ENCODE results near the gene GOLGA1. TPM values are rescaled to one million over a fixed set of nuclear protein-coding genes. Genes with fewer than 3 reads are reported as not detected.
A peak's percentile ranks its signal among the peaks of the same experiment; 100 is the strongest.

Gene GOLGA1
- total and polyA plus RNA-seq, 2 of the 13 experiments (the other 11 are each of a cell fraction or from before 2014, with no cell fraction given), result 12.7 to 15.9 TPM

DNA sequence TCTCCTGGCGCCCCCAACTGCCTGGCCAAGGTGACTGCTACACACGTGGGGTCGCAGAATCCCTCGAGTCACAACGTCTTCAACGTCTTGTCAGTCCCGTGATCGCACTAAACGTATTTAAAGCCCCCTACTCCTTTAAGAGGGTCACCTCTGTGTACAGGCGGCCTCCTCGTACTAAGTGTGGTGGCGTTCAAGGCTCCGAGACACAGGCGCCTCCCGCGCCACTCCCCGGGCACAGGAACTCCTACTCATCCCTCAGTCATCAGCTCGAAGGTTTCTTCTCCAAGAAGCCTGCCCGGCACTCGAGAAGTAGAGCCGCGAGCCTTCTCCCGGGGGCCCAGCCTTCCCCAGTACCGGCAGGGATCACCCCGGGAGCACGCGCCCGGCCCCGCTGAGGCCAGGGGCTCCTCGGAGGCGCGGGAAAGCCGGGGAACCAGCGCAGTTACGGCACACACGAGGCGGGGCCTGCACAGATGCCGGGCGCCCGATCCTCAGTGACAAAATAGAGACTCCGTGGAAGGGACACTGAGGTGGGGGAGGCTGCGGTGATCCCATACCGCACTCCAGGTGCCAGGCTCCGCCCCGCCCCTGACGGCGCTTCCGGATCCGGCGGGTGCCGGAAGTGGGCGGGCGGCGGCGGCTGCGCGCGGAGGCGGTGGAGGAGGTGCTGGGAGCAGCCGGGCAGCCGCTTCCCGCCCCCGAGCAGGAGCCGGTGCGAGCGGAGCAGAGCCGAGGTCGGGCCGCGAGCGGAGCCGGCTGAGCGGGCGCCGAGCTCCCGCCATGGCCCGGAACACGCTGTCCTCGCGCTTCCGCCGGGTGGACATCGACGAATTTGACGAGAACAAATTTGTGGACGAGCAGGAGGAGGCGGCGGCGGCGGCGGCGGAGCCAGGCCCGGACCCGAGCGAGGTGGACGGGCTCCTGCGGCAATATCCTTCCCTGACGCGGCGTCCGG is 72.1 kb downstream of the GOLGA1 start:
- Histone ChIP-seq H3K4me1 (ENCODE audit: insufficient read depth, low read length) (peaks cover 44% of the 10 kb centered on the region), H3K9me3 (ENCODE audit: low read length) (no peaks in the 10 kb centered on the region), H3K4me2 (ENCODE audit: low read depth, low read length) (peak overlapping the region; percentile 94), H3K27me3 (ENCODE audit: control insufficient read depth in 1 of 2, insufficient read depth in 2 of 2, low read length in 2 of 2) (no peaks in the 10 kb centered on the region; a peak in 1 of 5 replicates), H3K79me2 (ENCODE audit: insufficient read depth, low read length) (peaks cover 58% of the 10 kb centered on the region), H3K27ac (ENCODE audit: extremely low read length, insufficient read depth, low read length) (peak overlapping the region; percentile 90), H3K4me3 (replicated peaks in 1 of 3; ENCODE audit: insufficient read depth in 1 of 3, low read depth in 2 of 3, low read length in 3 of 3) (peak overlapping the region; percentile 81 to 98 (median 94)), H4K20me1 (ENCODE audit: insufficient read depth, low read length) (no peaks in the 10 kb centered on the region; the same call in 1 of the 2 replicates), H2AFZ (ENCODE audit: low read length) (no peak overlapping the region), H3K36me3 (replicated peaks in 1 of 2; ENCODE audit: control insufficient read depth in 1 of 2, insufficient read depth in 2 of 2, low read length in 2 of 2) (peaks cover 6 to 21% of the 10 kb centered on the region in 2 experiments), H3K9ac (ENCODE audit: insufficient read depth, low read depth, low read length) (peak overlapping the region; percentile 98)
- intact Hi-C loops (cut with micrococcal nuclease; ENCODE audit: unreplicated experiment) (loop anchor here (2.0 to 10.0 kb wide), 2 partner anchors 72 to 276 kb away; partner anchors contain the start of genes GOLGA1 and SCAI), in situ Hi-C loops (cut with HindIII; ENCODE audit: extremely low pct_ligation_motif_present, low pct_unique_long_range_greater_than_20kb) (no loop called here)
- BruUV-seq (replicated peaks), result TSS peak; percentile 93
- peak; percentile 46 for FAIRE-seq
- ChIA-PET POLR2A (no interaction called here), CTCF (ENCODE audit: low intra/inter-chr PET ratio, low total read pairs) (no interaction called here)
- 0% methylated on average over 9 of the region's 101 CpGs for WGBS (ENCODE audit: low lambda C conversion rate)
- peak; percentile 91 for ATAC-seq
- peak; percentile 71 for DNase-seq (ENCODE audit: low spot score)
- TF ChIP-seq SALL2 (CRISPR knock-in tag; IDR thresholded peaks at IDR 0.05) (peak; percentile 49; the same call in 1 of the 2 replicates), ATF1 (CRISPR knock-in tag; IDR thresholded peaks at IDR 0.05) (no peak), PAF1 (CRISPR knock-in tag; IDR thresholded peaks at IDR 0.05) (no peak), HNF4A (CRISPR knock-in tag; IDR thresholded peaks at IDR 0.05) (no peak), ZNF709 (CRISPR knock-in tag; IDR thresholded peaks at IDR 0.05) (peak; percentile 27; the same call in 1 of the 2 replicates), DR1 (CRISPR knock-in tag; IDR thresholded peaks at IDR 0.05) (peak; percentile 25; the same call in 1 of the 2 replicates), TEAD3 (CRISPR knock-in tag; optimal IDR thresholded peaks at IDR 0.05; ENCODE audit: borderline replicate concordance) (peak; percentile 29), BRD4 (CRISPR knock-in tag; IDR thresholded peaks at IDR 0.05) (no peak), NFKB2 (CRISPR knock-in tag; IDR thresholded peaks at IDR 0.05; ENCODE audit: borderline replicate concordance) (peak; percentile 44; the same call in 1 of the 2 replicates), GATAD1 (CRISPR knock-in tag; IDR thresholded peaks at IDR 0.05) (peak; percentile 88), RXRB (CRISPR knock-in tag; IDR thresholded peaks at IDR 0.05; ENCODE audit: borderline replicate concordance) (peak; percentile 28; the same call in 1 of the 2 replicates), ZNF547 (CRISPR knock-in tag; IDR thresholded peaks at IDR 0.05) (peak; percentile 43; the same call in 1 of the 2 replicates), IRF2 (CRISPR knock-in tag; IDR thresholded peaks at IDR 0.05) (no peak), MYNN (CRISPR knock-in tag; IDR thresholded peaks at IDR 0.05; ENCODE audit: low read depth) (0 out of 2 replicates have a peak, but pooled peaks have one; percentile 31), KDM4B (CRISPR knock-in tag; IDR thresholded peaks at IDR 0.05) (peak; percentile 44; the same call in 1 of the 2 replicates), ZMAT3 (CRISPR knock-in tag; conservative IDR thresholded peaks at IDR 0.05) (peak; percentile 70; the same call in 1 of the 2 replicates), PLRG1 (conservative IDR thresholded peaks at IDR 0.05) (no peak), EP300 (IDR thresholded peaks at IDR 0.05; ENCODE audit: low read depth in 2 of 2, low read length in 2 of 2) (peak in 1 of 2 experiments; percentile 15; a peak in 1 of 4 replicates), EP300 (CRISPR knock-in tag; IDR thresholded peaks at IDR 0.05; ENCODE audit: borderline replicate concordance) (peak; percentile 12; the same call in 1 of the 2 replicates), CENPBD1 (CRISPR knock-in tag; IDR thresholded peaks at IDR 0.05; ENCODE audit: borderline replicate concordance, low read depth) (no peak), ZSCAN12 (CRISPR knock-in tag; IDR thresholded peaks at IDR 0.05) (peak; percentile 67; the same call in 1 of the 2 replicates), HINFP (CRISPR knock-in tag; IDR thresholded peaks at IDR 0.05; ENCODE audit: low read depth) (no peak)

All from HepG2 (cell line).